ENCODE data around the gene ACVRL1. TPM values are rescaled to one million over a fixed set of nuclear protein-coding genes. Genes with fewer than 3 reads are reported as not detected.

Gene ACVRL1
- total RNA-seq, 1 donor = 10.8 TPM

DNA sequence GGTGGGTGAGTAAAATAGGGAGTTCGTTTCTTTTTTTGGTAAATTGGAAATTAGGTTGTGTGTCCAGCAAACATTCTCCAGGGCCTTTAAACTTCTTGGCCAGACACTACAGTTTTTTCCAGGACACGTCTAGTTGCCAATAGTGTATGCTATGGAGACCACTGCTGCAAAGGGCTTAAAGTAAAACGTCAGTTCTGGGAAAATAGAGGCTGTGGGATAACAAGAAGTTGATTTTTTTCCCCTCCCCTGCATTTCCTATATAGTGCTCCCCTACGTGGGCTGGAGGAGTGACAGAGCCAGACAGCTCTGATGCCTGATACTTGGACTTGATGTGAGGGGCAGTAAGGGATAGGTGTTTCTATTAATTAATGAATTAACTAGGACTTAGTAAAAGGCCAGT is 46.6 kb downstream of the ACVRL1 start:
- TF ChIP-seq, protein P1, sequence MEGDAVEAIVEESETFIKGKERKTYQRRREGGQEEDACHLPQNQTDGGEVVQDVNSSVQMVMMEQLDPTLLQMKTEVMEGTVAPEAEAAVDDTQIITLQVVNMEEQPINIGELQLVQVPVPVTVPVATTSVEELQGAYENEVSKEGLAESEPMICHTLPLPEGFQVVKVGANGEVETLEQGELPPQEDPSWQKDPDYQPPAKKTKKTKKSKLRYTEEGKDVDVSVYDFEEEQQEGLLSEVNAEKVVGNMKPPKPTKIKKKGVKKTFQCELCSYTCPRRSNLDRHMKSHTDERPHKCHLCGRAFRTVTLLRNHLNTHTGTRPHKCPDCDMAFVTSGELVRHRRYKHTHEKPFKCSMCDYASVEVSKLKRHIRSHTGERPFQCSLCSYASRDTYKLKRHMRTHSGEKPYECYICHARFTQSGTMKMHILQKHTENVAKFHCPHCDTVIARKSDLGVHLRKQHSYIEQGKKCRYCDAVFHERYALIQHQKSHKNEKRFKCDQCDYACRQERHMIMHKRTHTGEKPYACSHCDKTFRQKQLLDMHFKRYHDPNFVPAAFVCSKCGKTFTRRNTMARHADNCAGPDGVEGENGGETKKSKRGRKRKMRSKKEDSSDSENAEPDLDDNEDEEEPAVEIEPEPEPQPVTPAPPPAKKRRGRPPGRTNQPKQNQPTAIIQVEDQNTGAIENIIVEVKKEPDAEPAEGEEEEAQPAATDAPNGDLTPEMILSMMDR (IDR thresholded peaks at IDR 0.05; ENCODE audit: insufficient read depth, low read depth, low read length) = no peak
- peak overlapping the region; percentile 89 for H3K4me3 ChIP-seq (ENCODE audit: low read depth, low read length)
- no peak for DNase-seq (ENCODE audit: low read depth)

DNA sequence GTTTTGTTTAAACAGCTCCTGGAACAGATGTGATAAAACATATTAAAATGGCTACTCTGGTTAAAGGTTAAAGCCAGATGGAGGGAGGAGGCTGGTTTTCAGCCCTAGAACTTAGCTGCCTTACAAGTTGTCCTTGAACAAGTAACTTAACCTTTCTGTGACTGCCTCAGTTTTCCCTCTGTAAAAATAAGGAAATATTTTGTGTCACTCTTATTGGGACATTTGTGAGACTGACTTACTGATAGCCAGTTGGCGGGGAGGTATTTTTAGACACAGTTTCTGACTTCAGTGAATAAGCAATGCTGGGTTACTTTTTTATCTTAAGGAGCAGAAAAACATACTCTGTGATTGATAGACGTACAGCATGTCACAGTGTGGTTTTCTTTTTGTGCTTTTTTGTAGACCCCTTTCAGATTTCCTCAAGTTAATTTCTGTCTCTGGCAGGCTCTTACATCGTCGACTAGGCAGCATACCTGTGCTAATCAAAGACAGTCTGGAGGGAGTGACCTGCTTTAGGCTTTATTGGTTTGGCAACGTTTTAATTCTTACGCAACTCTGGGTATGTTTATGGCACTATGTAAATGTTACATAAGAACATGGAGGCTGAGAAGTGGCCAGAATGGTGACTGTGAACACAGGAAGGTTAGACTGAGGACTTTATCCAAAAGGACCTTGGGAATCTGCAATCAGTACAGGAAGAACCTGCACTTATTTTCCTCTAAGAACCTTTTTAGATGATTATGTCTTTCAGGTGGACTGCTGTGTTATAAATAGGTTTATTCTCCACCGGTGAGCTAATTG is 47.5 kb downstream of the ACVRL1 start:
- TF ChIP-seq, protein P1 (IDR thresholded peaks at IDR 0.05; ENCODE audit: insufficient read depth, low read depth, low read length) = no peak

DNA sequence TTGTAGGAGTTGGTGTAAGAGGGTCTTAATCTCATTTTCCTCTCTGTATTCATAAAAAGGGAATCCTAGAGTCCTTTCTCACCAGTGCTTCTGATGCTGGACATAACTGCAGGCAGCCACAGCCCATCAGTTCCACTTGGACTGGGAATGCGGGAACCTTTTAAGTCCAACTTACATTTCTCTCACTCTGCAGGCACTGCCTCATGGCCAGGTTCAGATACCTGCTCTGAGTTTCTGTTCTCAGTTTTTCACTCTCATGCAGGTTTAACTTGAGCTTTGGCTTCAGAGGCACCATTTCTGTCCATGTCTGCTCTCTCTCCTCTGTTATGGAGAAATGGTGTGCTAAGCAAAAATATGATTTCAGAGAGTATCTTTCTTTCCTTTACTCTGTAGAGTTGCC is 48.4 kb downstream of the ACVRL1 start:
- DNase-seq (ENCODE audit: low read depth) = no peak
- no peak overlapping the region for H3K4me3 ChIP-seq (ENCODE audit: low read depth, low read length)
- TF ChIP-seq, protein P1 (IDR thresholded peaks at IDR 0.05; ENCODE audit: insufficient read depth, low read depth, low read length) = no peak

More for the DNA sequence above, 47.5 kb downstream of the ACVRL1 start:
- H3K4me3 ChIP-seq (ENCODE audit: low read depth, low read length) = no peak overlapping the region
- peak; percentile 74 for DNase-seq (ENCODE audit: low read depth)

DNA sequence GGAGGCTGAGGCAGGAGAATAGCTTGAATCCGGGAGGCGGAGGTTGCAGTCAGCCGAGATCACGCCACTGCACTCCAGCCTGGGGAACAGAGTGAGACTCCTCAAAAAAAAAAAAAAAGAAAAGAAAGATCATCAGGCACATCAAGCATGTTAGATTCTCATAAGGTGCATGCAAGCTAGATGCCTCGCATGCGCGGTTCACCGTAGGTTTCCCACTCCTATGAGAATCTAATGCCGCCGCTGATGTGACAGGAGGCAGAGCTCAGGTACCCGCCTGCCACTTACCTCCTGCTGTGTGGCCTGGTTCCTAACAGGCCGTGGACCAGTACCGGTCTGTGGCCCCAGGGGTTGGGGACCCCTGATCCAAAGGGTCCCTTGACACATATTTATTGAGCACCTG is 51.2 kb downstream of the ACVRL1 start:
- TF ChIP-seq, protein P1 (IDR thresholded peaks at IDR 0.05; ENCODE audit: insufficient read depth, low read depth, low read length) = no peak
- DNase-seq (ENCODE audit: low read depth) = no peak
- H3K4me3 ChIP-seq (ENCODE audit: low read depth, low read length) = no peak overlapping the region

DNA sequence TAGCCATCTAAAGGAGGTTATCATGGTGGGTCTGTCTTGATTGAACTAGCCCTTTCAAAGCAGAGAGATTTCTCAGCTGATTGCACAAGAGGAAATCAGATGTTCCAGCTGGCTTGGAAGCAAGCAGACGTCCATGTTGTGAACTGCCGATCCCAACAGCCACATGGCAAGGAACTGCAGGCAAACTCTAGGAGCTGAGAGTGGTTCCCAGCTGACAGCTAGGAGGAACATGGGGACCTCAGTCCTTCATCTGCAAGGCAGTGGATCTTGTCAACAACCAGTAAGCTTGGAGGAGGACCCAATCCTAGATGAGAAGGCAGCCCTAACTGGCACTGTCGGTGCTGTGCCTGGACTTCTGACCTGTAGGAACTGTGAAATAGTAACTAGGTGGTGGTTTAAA is 51.9 kb downstream of the ACVRL1 start:
- peak; percentile 59 for DNase-seq (ENCODE audit: low read depth)
- H3K4me3 ChIP-seq (ENCODE audit: low read depth, low read length) = no peak overlapping the region
- TF ChIP-seq, protein P1 (IDR thresholded peaks at IDR 0.05; ENCODE audit: insufficient read depth, low read depth, low read length) = no peak

DNA sequence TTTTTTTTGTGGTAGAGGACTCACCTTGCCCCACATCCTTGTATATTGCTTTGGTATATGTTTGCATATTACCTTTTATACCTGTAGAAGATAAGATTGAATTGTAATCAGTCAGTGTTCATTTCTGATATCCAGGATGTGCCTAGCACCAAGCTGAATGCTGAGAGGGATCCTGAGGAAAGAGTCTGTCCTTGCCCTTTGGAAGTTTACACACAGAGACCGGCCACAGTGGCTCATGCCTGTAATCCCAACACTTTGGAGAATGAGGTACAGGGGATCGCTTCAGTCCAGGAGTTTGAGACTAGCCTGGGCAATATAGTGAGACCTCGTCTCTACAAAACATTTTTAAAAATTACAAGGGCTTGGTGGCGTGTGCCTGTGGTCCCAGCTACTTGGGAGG is 52.6 kb downstream of the ACVRL1 start:
- no peak for DNase-seq (ENCODE audit: low read depth)
- TF ChIP-seq, protein P1 (IDR thresholded peaks at IDR 0.05; ENCODE audit: insufficient read depth, low read depth, low read length) = no peak

DNA sequence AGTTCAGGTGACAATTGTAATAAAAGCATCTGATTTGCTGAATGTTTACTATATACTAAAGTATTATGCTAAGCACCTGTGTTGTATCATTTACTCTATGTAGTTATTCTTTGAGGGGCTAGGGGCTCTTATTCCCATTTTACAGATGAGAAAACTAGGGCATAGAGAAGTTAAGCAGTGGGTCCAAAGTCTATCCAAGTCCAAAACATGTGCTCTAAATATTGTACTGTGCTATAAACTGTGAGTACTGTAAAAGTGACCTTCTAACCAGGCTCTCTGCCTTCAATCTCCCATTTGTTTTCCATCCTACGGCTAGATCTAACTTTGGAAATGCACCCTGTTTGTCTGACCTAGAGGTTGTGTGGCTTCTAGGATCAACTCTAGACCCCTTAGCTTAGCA is 53.2 kb downstream of the ACVRL1 start:
- TF ChIP-seq, protein P1 (IDR thresholded peaks at IDR 0.05; ENCODE audit: insufficient read depth, low read depth, low read length) = no peak
- H3K4me3 ChIP-seq (ENCODE audit: low read depth, low read length) = no peak overlapping the region
- DNase-seq (ENCODE audit: low read depth) = no peak

More for the DNA sequence above, 52.6 kb downstream of the ACVRL1 start:
- no peak overlapping the region for H3K4me3 ChIP-seq (ENCODE audit: low read depth, low read length)
